Measurements from ENCODE around the gene BET1.

- no peak for TF ChIP-seq YY1 (IDR thresholded peaks at IDR 0.05; ENCODE audit: insufficient read depth, insufficient read length)
- no peak for TF ChIP-seq SUZ12 (IDR thresholded peaks at IDR 0.05; ENCODE audit: extremely low read depth, insufficient read depth, insufficient read length)
Measured at GRCh38 chr7:94052398-94053180, 48.4 kb upstream of the BET1 start.

All from NT2/D1 (cell line).